22Rv1 (cell line): ENCODE data around the gene PSMD5.

Experiments used
- ZFX ChIP-seq: fragments of 450-650 bp; IDR thresholded peaks from 2 replicates; pipeline ENCODE4 v1.6.1; 2017; ENCODE audit warnings: antibody characterized with exemption, borderline replicate concordance
- TF ChIP-seq, protein P1 (sequence below): fragments of 450-650 bp; IDR thresholded peaks from 2 replicates; pipeline ENCODE4 v1.5.1; 2017; ENCODE audit warnings: mild to moderate bottlenecking

DNA sequence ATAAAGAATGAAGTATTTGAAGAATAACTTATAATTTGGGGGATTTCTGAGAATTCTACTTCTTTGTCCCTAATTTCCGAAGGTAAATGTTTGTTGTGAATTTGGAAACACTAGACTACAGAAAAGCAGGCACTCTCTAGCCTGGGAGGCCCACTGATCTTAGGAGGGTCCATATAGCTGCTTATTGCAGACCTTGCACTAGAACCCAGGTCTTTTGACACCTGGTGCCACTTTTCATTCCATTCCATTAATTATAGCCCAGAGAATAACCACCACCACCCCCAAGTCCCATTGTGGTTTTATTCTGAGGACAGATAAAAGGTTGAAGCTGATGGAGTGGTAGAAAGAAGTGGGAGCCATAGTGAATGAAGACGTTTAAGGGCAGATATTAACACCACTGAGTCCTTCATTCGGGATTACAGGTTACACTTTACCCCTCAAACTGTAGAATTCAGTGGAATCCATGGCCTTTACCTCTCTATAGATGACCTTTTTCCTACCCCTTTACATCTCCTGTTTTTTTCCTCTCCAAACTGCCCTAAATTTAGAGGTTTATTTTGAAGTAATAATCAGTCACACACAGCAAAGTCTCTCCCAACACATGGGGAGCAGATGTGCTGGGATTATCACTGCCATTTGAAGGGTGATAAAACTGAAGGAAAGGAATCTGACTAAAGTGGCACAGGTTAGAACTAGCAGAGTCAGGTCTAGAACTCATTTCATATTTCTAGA, 12.0 kb upstream of the PSMD5 start:
- TF ChIP-seq, protein P1, sequence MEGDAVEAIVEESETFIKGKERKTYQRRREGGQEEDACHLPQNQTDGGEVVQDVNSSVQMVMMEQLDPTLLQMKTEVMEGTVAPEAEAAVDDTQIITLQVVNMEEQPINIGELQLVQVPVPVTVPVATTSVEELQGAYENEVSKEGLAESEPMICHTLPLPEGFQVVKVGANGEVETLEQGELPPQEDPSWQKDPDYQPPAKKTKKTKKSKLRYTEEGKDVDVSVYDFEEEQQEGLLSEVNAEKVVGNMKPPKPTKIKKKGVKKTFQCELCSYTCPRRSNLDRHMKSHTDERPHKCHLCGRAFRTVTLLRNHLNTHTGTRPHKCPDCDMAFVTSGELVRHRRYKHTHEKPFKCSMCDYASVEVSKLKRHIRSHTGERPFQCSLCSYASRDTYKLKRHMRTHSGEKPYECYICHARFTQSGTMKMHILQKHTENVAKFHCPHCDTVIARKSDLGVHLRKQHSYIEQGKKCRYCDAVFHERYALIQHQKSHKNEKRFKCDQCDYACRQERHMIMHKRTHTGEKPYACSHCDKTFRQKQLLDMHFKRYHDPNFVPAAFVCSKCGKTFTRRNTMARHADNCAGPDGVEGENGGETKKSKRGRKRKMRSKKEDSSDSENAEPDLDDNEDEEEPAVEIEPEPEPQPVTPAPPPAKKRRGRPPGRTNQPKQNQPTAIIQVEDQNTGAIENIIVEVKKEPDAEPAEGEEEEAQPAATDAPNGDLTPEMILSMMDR, result no peak
- no peak for TF ChIP-seq ZFX
